Caki2 (cell line): ENCODE measurements around the gene SULF2. TPM values are rescaled to one million over a fixed set of nuclear protein-coding genes. Genes with fewer than 3 reads are reported as not detected.

Source experiments
- DNase-seq: peaks from one replicate; pipeline ENCODE4 v3.0.0-alpha.2; 2015; ENCODE audit warnings: low read depth
- in situ Hi-C: cut with HindIII; loops from 2 replicates; pipeline ENCODE4 v1.10.0; 2016; ENCODE audit warnings: low sequenced_read_pairs, low pct_unique_long_range_greater_than_20kb, mixed read lengths
- total RNA-seq: library from RNA; depleted of rRNA; stranded (reverse); fragments of >200 nt; shearing (Covaris generic); gene quantifications from 2 replicates; pipeline ENCODE4 v1.2.3, GENCODE V29; 2014; ENCODE audit warnings: low replicate concordance

The SULF2 gene
- total RNA-seq, 1 experiment from 2014 or later = 6.0 TPM

GRCh38 chr20:47753576-47754387 is 31.5 kb downstream of the SULF2 start:
- in situ Hi-C loops = no loop called here
- no peak for DNase-seq

GRCh38 chr20:47751449-47751848 is 33.8 kb downstream of the SULF2 start:
- in situ Hi-C loops = no loop called here
- no peak for DNase-seq

- no peak for DNase-seq
- in situ Hi-C loops = no loop called here
Observed at GRCh38 chr20:47749339-47749738, 35.9 kb downstream of the SULF2 start.

DNA sequence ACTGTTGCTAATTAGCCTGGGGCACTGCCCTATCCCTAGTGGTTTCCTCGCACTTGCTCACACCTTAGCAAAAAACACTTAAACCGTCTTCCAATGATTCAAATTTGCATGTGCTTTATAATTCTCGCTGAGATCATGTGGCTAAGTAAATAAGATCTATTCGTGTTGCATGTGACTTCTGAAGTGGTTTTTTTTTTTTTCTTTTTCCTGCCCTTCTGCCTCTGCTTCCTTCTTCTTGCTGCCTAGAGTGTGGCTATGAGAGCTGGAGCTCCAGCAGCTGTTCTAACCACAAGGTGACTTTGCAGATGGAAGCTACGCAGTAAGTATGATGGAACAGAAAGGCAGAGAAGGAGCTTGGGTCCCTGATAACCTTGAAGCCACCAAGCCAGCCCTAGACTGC is 36.5 kb downstream of the SULF2 start:
- in situ Hi-C loops = no loop called here
- DNase-seq = no peak

GRCh38 chr20:47748069-47748468 is 37.2 kb downstream of the SULF2 start:
- DNase-seq = no peak
- in situ Hi-C loops = no loop called here

- in situ Hi-C loops = no loop called here
- DNase-seq = no peak
Observed at GRCh38 chr20:47747669-47748031, 37.6 kb downstream of the SULF2 start.

- DNase-seq = no peak
- in situ Hi-C loops = no loop called here
Observed at GRCh38 chr20:47744803-47745202, 40.5 kb downstream of the SULF2 start.

DNA sequence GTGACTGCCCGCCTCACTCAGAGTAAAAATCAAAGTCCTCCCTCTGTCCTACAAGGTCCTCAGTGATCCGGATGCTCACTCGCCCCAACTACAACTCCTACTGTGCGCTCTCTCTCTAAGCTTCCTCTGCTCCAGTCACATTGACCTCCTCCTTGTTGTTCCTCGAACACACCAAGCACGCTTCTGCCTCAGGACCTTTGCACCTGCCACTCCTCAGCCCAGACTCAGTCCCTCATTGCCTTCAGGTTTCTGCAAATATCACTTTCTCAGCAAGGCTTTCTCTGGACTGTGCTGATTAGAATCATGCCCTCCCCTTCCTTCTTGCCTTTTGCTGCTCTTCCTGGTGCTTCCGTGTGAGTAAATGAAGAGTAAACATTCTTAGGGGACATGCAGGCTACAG is 41.6 kb downstream of the SULF2 start:
- DNase-seq = no peak
- in situ Hi-C loops = no loop called here

DNA sequence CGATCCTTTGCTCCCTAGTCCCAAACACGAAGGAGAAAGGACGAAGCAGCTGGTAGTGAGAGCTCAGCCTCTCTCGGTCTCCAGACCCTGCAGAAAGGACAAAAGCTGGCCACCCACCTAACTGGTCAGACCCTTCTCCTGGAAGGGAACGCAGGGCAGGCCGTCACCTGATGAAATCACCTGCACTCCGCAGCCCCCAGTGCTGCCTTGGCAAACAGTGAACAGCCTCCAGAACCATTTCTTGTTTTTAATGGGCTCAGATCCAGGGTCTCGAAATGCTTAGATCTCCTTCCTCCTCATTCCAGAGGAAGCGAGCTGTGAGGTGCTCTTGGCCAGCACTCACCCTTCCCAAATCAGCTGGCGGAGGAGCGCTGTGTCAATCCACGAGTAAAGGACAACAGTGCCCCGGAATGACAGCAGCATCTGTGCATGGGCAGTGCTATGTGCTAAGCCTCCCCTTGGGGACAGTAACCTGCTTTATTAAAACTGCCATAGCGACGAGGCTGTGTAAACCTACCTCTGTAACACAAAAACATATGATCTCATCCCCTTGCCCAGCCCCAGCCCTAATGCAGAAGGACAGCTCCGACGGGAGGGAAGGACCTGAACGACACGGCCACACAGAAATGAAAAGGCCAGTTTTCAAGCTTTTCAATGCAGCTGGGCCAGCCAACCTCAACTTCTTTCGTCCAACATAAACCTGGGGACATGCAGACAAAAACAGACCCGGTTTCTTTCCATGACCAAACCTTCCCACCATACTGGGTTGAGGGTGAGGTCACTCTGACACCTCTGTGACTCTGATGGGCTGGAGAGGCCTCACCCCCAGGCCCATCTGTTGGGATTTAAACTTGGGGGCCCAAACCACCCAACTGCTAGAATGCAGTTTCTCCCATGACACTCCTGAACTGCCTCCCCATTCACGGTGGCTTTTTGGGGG is 43.3 kb downstream of the SULF2 start:
- no peak for DNase-seq
- in situ Hi-C loops = no loop called here

GRCh38 chr20:47740862-47741184 is 44.5 kb downstream of the SULF2 start:
- no peak for DNase-seq
- in situ Hi-C loops = no loop called here

DNA sequence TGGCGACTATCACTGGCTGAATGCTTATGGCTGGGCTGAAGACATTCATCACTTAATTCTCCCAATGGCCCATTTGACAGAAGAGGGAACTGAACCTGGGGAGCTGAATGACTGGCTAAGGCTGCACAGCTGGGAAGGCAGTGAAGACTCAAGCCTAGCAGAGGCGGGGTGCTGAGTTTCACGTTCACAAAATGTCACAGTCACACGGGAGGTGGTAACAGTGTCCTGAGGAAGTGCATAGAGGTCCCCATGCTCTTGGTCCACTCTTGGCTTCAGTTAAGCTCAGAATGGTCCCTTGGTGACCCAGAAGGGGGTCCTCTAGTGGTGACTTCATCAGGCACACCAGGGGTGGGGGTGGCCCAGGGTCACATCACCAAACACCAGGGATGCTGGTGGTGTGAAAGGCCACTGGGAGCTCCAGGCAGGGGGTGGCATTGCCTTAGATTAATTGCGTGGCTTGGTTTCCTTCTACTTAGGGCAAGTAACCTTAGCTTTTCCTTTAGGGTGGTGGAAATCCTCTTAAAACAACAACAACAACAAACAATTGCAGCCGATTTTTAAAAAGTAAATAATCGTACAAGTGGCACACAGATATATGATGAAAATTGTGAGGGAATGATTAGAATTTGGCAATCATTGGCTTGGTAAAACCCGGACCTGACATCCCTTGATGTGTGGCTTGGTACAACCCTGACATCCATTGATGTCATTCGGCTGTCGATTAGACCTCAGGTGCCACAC is 45.0 kb downstream of the SULF2 start:
- no peak for DNase-seq
- in situ Hi-C loops = no loop called here

- in situ Hi-C loops = no loop called here
- no peak for DNase-seq
Observed at GRCh38 chr20:47737923-47738322, 47.4 kb downstream of the SULF2 start.

DNA sequence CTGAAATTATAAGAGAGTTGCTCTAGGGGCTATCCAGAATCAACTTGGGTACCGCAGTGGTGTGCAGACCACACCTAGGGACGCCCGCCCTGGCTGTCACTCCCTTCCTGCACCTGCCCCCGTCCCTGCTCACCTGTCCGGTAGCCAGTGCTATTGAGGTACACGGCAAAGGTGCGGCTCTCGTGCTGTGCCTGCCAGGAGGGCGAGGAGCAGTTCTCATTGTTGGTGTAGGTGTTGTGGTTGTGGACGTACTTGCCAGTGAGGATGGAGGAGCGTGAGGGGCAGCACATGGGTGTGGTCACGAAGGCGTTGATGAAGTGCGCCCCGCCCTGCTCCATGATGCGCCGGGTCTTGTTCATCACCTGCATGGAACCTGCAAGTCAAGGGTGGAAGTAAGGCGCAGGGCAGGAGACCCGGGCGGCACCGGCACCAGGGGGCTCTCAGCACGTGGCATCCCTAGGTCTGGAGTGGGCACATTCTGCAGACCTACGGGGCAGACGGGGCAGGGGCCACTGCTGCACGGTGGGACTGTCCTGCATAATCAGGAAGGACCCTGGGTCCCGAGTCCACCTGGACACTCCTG is 48.6 kb downstream of the SULF2 start:
- DNase-seq = no peak
- in situ Hi-C loops = no loop called here

DNA sequence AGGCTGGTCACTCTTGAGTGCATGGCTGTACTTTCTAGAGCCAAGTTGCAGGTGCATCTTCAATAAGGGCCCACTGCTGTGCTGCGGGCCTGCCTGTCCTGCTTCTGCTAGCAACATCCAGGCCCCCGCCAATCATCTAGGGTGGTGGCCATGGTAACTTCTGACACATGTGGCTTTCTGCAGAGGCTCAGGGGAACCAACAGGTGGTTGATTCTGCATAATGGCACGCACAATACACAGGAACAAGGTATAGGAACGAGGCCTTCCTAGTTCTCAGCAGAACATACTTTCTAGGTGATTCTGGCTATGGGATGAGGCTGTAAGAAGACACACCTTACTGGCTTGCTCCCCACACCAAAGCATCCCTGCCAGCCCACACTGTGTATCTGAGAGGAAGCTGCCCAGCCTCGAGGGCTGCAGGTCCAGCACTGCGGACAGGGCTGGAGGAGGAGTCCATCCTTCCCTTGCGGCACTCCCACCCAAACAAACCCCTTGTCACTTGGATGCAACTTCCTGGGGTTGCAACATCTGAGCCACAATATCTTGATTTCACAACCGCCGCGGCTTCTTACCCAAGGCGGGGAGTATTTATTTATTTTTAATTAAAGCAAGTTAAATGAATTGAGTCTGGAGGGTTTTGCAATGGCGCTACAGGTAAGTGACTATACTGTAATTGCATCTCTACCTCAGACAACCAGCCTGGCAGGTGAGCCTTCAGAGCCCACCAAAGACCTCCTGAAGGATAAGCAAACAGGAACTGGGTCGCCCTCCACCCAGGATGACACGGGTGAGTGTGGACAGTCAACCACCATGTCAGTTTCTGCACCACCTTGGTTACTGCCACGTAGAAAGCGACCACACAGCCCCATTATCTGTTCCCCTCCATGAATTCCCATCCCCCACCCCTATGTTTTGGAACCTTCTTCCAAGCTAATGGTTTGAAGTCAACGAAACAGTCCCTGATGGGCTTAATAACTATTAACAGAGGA is 49.6 kb downstream of the SULF2 start:
- in situ Hi-C loops = no loop called here
- no peak for DNase-seq

DNA sequence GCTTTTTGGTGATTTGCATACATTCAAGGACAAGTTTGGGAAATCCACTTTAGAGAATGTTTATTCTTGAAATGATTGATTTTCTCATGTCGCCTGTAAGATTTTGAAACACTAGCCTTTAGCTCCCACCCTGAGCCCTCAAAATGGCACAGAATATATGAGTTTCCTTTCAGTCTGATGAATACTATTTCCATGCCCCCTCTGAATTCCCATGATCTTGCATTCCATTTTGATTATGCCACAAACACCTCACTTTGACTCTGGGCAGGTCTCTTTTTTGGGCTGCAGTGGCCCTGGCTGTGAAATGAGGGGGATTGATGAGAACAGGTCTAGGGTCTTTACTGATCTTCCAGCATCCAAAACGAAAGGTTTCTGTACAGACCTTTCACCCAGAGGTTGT is 50.4 kb downstream of the SULF2 start:
- no peak for DNase-seq
- in situ Hi-C loops = no loop called here

- no peak for DNase-seq
- in situ Hi-C loops = no loop called here
Observed at GRCh38 chr20:47733892-47734291, 51.4 kb downstream of the SULF2 start.

GRCh38 chr20:47730744-47731143 is 54.5 kb downstream of the SULF2 start:
- no peak for DNase-seq
- in situ Hi-C loops = no loop called here

GRCh38 chr20:47729472-47729871 is 55.8 kb downstream of the SULF2 start:
- DNase-seq = no peak
- in situ Hi-C loops = no loop called here
